ENCODE data around the gene PRM3.

The PRM3 gene

GRCh38 chr16:11255737-11256660, 17.4 kb downstream of the PRM3 start, which contains the start of gene SOCS1:
Gene SOCS1, minus strand, starts transcription at chr16:11256204. Its CDS starts 726 bp downstream, at chr16:11255478.
- H3K4me3 ChIP-seq (ENCODE audit: low read depth, low read length): peak within 1 kb of the TSS; percentile 84
- TF ChIP-seq CTCF (conservative IDR thresholded peaks at IDR 0.05; ENCODE audit: low read depth, low read length): peak; percentile 54
- DNase-seq (ENCODE audit: low read depth): peak; percentile 90

GRCh38 chr16:11254913-11255736, 18.3 kb downstream of the PRM3 start:
- no peak for TF ChIP-seq CTCF (conservative IDR thresholded peaks at IDR 0.05; ENCODE audit: low read depth, low read length)
- peak overlapping the region; percentile 84 for H3K4me3 ChIP-seq (ENCODE audit: low read depth, low read length)
- DNase-seq (ENCODE audit: low read depth): peak; percentile 61

GRCh38 chr16:11253995-11254912, 19.2 kb downstream of the PRM3 start:
- H3K4me3 ChIP-seq (ENCODE audit: low read depth, low read length): peak overlapping the region; percentile 84
- peak; percentile 3 for TF ChIP-seq CTCF (conservative IDR thresholded peaks at IDR 0.05; ENCODE audit: low read depth, low read length)
- DNase-seq (ENCODE audit: low read depth): no peak

GRCh38 chr16:11253009-11253994, 20.1 kb downstream of the PRM3 start:
- peak; percentile 30 for DNase-seq (ENCODE audit: low read depth)
- peak overlapping the region; percentile 84 for H3K4me3 ChIP-seq (ENCODE audit: low read depth, low read length)
- TF ChIP-seq CTCF (conservative IDR thresholded peaks at IDR 0.05; ENCODE audit: low read depth, low read length): no peak

GRCh38 chr16:11252482-11252931, 20.9 kb downstream of the PRM3 start:
- DNase-seq (ENCODE audit: low read depth): no peak
- no peak for TF ChIP-seq CTCF (conservative IDR thresholded peaks at IDR 0.05; ENCODE audit: low read depth, low read length)
- H3K4me3 ChIP-seq (ENCODE audit: low read depth, low read length): no peak overlapping the region
